Common myeloid progenitor, CD34-positive (primary cell): ENCODE data around the gene SNRPA.

Source experiments
- CTCF ChIA-PET: fragments of 350-600 bp; sonication (Branson Sonifier 250); formaldehyde crosslinking; loops from one replicate; lab custom pipeline; 2021; ENCODE audit warnings: antibody characterized with exemption; lab: Charles Lee
- POLR2A ChIA-PET: fragments of 350-600 bp; sonication (Branson Sonifier 250); formaldehyde crosslinking; loops from one replicate; lab custom pipeline; 2021; ENCODE audit warnings: antibody characterized with exemption; lab: Charles Lee
- DNase-seq, 3 donors: peaks; one replicate each; pipeline versions ENCODE4 v3.0.0 to v3.0.0-alpha.2; 2013
- H3K27ac ChIP-seq, 2 experiments: 1 replicate in 1 of 2; 2 replicates in 1 of 2; pipeline ENCODE4 v1.7.0; 2013; ENCODE audit warnings: inconsistent platforms in 2 of 2, low read length in 2 of 2, mild to moderate bottlenecking in 2 of 2, low read depth in 1 of 2, moderate library complexity in 1 of 2; ENCODE audit not compliant: severe bottlenecking in 2 of 2, insufficient read depth in 1 of 2, poor library complexity in 1 of 2
- H3K27me3 ChIP-seq, 5 experiments: replicated peaks in 2 of 5; 1 replicate in 3 of 5; 2 replicates in 2 of 5; pipeline versions ENCODE4 v1.6.1 to v1.7.0; 2013; ENCODE audit warnings: low read length in 4 of 5, mild to moderate bottlenecking in 2 of 5, moderate library complexity in 2 of 5, inconsistent platforms in 1 of 5; ENCODE audit not compliant: insufficient read depth in 5 of 5, control insufficient read depth in 4 of 5
- H3K36me3 ChIP-seq, 4 experiments: 1 replicate in 2 of 4; 2 replicates in 2 of 4; pipeline versions ENCODE4 v1.6.1 to v1.7.0; 2013; ENCODE audit warnings: low read length in 3 of 4, control low read depth in 1 of 4, mild to moderate bottlenecking in 1 of 4; ENCODE audit not compliant: control insufficient read depth in 4 of 4, insufficient read depth in 4 of 4
- H3K4me1 ChIP-seq, 4 experiments: 1 replicate in 3 of 4; 2 replicates in 1 of 4; pipeline versions ENCODE4 v1.6.1 to v1.7.1; 2013; ENCODE audit warnings: low read length in 3 of 4, mild to moderate bottlenecking in 3 of 4, control low read depth in 1 of 4, inconsistent platforms in 1 of 4, moderate library complexity in 1 of 4; ENCODE audit not compliant: control insufficient read depth in 4 of 4, insufficient read depth in 4 of 4; ENCODE audit errors: control extremely low read depth in 1 of 4
- H3K4me3 ChIP-seq, 7 experiments: 1 replicate in 4 of 7; 2 replicates in 3 of 7; pipeline versions ENCODE4 v1.5.1 to v1.7.0; 2013; ENCODE audit warnings: mild to moderate bottlenecking in 7 of 7, low read length in 6 of 7, moderate library complexity in 6 of 7, inconsistent platforms in 2 of 7, low read depth in 2 of 7, control low read depth in 1 of 7; ENCODE audit not compliant: insufficient read depth in 4 of 7, control insufficient read depth in 1 of 7; ENCODE audit errors: extremely low read depth in 1 of 7
- H3K9me3 ChIP-seq, 5 experiments: 1 replicate in 4 of 5; 2 replicates in 1 of 5; pipeline versions ENCODE4 v1.6.1 to v1.7.1; 2013; ENCODE audit warnings: low read length in 4 of 5, mild to moderate bottlenecking in 2 of 5, inconsistent platforms in 1 of 5, low read depth in 1 of 5, moderate library complexity in 1 of 5; ENCODE audit not compliant: control insufficient read depth in 4 of 5, insufficient read depth in 2 of 5; ENCODE audit errors: control extremely low read depth in 1 of 5
- WGBS: methylation state at CpG from one replicate; pipeline ENCODE4 v1.1.5; 2013; ENCODE audit not compliant: insufficient coverage; 5-methylcytosine and 5-hydroxymethylcytosine counted together

The SNRPA gene

DNA sequence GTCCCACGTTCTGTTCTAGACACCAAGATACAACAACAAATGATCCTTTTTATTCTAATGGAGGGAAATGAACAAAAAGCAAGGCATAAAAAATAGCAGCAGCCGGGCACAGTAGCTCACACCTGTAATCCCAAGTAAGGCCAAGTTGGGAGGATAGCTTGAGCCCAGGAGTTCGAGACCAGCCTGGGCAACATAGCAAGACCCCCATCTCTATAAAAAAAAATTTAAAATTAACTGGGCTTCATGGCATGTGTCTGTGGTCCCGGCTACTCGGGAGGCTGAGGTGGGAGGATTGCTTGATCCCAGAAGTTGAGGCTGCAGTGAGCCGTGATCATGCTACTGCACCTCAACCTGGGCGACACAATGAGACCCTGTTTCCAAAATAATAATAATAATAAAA is 25.4 kb downstream of the SNRPA start:
- ChIA-PET POLR2A (interaction anchor here (2.8 to 3.7 kb wide), 2 partner anchors 23 to 31 kb away, joined by 9 to 28 read pairs; partner anchors contain the start of gene EGLN2), CTCF (interaction anchor here (0.9 to 4.2 kb wide), 4 partner anchors 16 to 113 kb away, joined by 5 to 25 read pairs (median 15); partner anchors contain the start of gene EGLN2)
- peaks cover 0 to 3% (median under 1%) of the 10 kb centered on the region in 4 experiments for H3K36me3 ChIP-seq
- H3K4me3 ChIP-seq, result peak overlapping the region in 1 of 7 experiments; percentile 78
- WGBS, result 100% methylated on average over 1 of the region's 7 CpGs
- H3K9me3 ChIP-seq, result peaks cover 0 to 2% (median 0%) of the 10 kb centered on the region in 5 experiments
- peaks cover 6 to 33% (median 18%) of the 10 kb centered on the region in 4 experiments for H3K4me1 ChIP-seq
- DNase-seq, result no peak
- no peak overlapping the region for H3K27ac ChIP-seq
- H3K27me3 ChIP-seq, result no peaks in the 10 kb centered on the region

- H3K36me3 ChIP-seq, result peaks cover 0 to 4% (median 1%) of the 10 kb centered on the region in 4 experiments
- H3K4me1 ChIP-seq, result peaks cover 6 to 33% (median 18%) of the 10 kb centered on the region in 4 experiments
- peak; percentile 99 to 100 (median 100) for DNase-seq
- H3K9me3 ChIP-seq, result no peaks in the 10 kb centered on the region
- WGBS, result 2% methylated on average over 7 of the region's 13 CpGs
- CTCF ChIA-PET, result interaction anchor here (0.6 to 4.2 kb wide), 11 partner anchors 10 to 207 kb away, joined by 3 to 25 read pairs (median 5); partner anchors contain the start of gene EGLN2
- H3K27ac ChIP-seq, result peak overlapping the region; percentile 94
- peak overlapping the region; percentile 47 to 97 (median 78) for H3K4me3 ChIP-seq
- POLR2A ChIA-PET, result interaction anchor here (0.5 to 3.7 kb wide), 8 partner anchors 19 to 1489 kb away, joined by 4 to 28 read pairs (median 8); partner anchors contain the start of genes ACTMAP, COQ8B, EGLN2 and NUMBL
- H3K27me3 ChIP-seq, result no peaks in the 10 kb centered on the region
Observed at GRCh38 chr19:40776932-40777644, 26.1 kb downstream of the SNRPA start.

DNA sequence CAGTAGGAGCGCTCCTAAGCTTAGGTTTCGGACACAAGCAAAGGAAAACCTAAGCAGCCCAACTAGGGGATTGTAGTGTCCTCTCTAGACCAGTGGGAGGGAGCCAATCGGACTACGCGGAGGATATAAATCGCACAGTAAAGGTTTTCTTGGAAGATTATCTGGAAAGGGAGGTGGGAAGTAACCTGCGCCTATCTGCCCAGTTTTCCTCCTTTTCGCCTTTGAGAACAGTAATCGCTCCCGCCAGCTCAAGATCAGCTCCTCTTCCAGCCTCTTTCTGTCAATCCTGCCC is 26.6 kb downstream of the SNRPA start:
- Histone ChIP-seq H3K4me3 (peak overlapping the region; percentile 47 to 97 (median 78)), H3K4me1 (peaks cover 6 to 33% (median 18%) of the 10 kb centered on the region in 4 experiments), H3K9me3 (no peaks in the 10 kb centered on the region), H3K27me3 (no peaks in the 10 kb centered on the region), H3K27ac (peak overlapping the region; percentile 94), H3K36me3 (peaks cover 0 to 4% (median 1%) of the 10 kb centered on the region in 4 experiments)
- ChIA-PET CTCF (interaction anchor here (0.6 to 4.2 kb wide), 9 partner anchors 10 to 207 kb away, joined by 3 to 25 read pairs (median 5); partner anchors contain the start of gene EGLN2), POLR2A (interaction anchor here (0.5 to 3.7 kb wide), 11 partner anchors 20 to 1489 kb away, joined by 3 to 28 read pairs (median 5); partner anchors contain the start of genes ACTMAP, COQ8B, EGLN2 and NUMBL)
- 0% methylated on average over 7 of the region's 10 CpGs for WGBS
- no peak for DNase-seq

- Histone ChIP-seq H3K36me3 (peaks cover 0 to 4% (median 1%) of the 10 kb centered on the region in 4 experiments), H3K4me1 (peaks cover 6 to 33% (median 18%) of the 10 kb centered on the region in 4 experiments), H3K9me3 (no peaks in the 10 kb centered on the region), H3K27me3 (no peaks in the 10 kb centered on the region), H3K4me3 (peak within 1 kb of the TSS; percentile 47 to 97 (median 78)), H3K27ac (peak within 1 kb of the TSS; percentile 94)
- DNase-seq, result peak; percentile 100
- WGBS, result 0% methylated on average over 43 of the region's 56 CpGs
- ChIA-PET POLR2A (interaction anchor here (0.6 to 3.7 kb wide), 10 partner anchors 20 to 265 kb away, joined by 3 to 28 read pairs (median 6); partner anchors contain the start of genes ACTMAP, COQ8B, EGLN2 and NUMBL), CTCF (interaction anchor here (1.1 to 4.2 kb wide), 8 partner anchors 9 to 502 kb away, joined by 3 to 25 read pairs (median 5); partner anchors contain the start of gene EGLN2)
Observed at GRCh38 chr19:40777937-40778705, 27.1 kb downstream of the SNRPA start, which contains the start of gene RAB4B. TSS of gene RAB4B (plus strand) at chr19:40778247. CDS start at chr19:40778376, 129 bp downstream.

DNA sequence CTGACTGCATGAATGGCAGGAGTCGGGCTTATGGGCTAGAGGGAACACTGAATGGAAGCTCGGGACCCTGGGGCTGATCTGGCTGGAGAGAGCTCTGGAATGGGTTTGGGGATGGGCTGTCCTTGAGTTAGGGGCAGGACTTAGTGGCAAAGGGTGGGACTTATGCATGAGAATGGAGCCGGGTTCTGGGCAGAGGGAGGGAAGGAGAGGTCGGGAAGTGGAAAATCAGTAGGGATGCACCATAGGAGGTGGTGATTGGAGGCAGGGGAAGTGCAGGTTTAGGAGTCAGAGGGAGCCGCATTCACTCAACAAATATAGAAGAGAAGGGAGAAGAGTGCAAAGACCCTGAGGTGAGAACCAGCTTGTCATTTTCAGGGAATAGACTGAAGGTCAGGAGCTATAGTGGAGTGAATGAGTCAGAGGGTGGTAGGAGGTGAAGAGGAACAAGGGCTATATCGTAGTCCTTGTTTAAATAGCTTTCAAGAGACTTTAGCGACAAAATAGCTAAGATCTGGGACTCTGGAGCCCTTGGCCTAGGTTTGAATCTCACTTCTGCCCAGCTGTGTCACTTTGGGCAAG is 27.8 kb downstream of the SNRPA start:
- peaks cover 6 to 33% (median 18%) of the 10 kb centered on the region in 4 experiments for H3K4me1 ChIP-seq
- H3K9me3 ChIP-seq, result no peaks in the 10 kb centered on the region
- peaks cover 0 to 4% (median 1%) of the 10 kb centered on the region in 4 experiments for H3K36me3 ChIP-seq
- peak overlapping the region; percentile 46 to 90 (median 77) for H3K4me3 ChIP-seq
- H3K27me3 ChIP-seq, result no peaks in the 10 kb centered on the region
- ChIA-PET POLR2A (interaction anchor here (0.6 to 3.7 kb wide), 7 partner anchors 20 to 165 kb away, joined by 4 to 28 read pairs (median 9); partner anchors contain the start of genes ACTMAP, EGLN2, NUMBL and SNRPA), CTCF (interaction anchor here (0.9 to 4.2 kb wide), 6 partner anchors 9 to 501 kb away, joined by 3 to 25 read pairs (median 5); partner anchors contain the start of gene EGLN2)
- 16% methylated on average over 7 of the region's 7 CpGs for WGBS
- H3K27ac ChIP-seq, result peak overlapping the region in 1 of 2 experiments; percentile 90
- DNase-seq, result peak; percentile 11 to 64 (median 55)

DNA sequence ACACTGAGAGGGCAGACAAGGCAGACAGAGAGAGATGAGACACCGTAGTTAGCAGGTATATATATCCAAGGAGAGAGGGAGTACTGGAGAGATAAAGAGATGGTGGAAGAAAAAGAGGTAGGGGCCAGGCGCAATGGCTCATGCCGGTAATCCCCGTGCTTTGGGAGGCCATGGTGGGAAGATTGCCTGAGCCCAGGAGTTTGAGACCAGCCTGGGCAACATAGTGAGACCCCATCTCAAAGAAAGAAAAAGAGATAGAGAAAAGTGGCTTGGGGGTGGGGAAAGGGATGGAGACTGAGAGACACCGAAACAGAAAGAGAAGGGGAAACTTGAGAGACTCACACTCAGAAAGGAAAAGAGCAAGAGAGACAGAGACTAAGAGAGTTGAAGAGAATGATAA is 29.6 kb downstream of the SNRPA start:
- ChIA-PET POLR2A (no interaction called here), CTCF (interaction anchor here (0.7 to 4.2 kb wide), 2 partner anchors 18 to 26 kb away, joined by 5 to 25 read pairs; partner anchors contain the start of gene EGLN2)
- H3K27ac ChIP-seq, result no peak overlapping the region

More for the DNA sequence above, 29.6 kb downstream of the SNRPA start:
- no peak for DNase-seq
- H3K9me3 ChIP-seq, result no peaks in the 10 kb centered on the region
- no peak overlapping the region for H3K4me3 ChIP-seq
- H3K4me1 ChIP-seq, result peaks cover 6 to 24% (median 18%) of the 10 kb centered on the region in 4 experiments
- WGBS, result 98% methylated on average over 5 of the region's 5 CpGs
- no peaks in the 10 kb centered on the region for H3K27me3 ChIP-seq
- peaks cover 0 to 14% (median 2%) of the 10 kb centered on the region in 4 experiments for H3K36me3 ChIP-seq
